GM23248 (cell line): Measurements from ENCODE around the gene CHCHD3. TPM values are rescaled to one million over a fixed set of nuclear protein-coding genes. Genes with fewer than 3 reads are reported as not detected.

Experiments used
- DNase-seq: peaks from one replicate; pipeline ENCODE4 v3.0.0-alpha.2; 2015
- H2AFZ ChIP-seq: fragments of 200-600 bp; sonication (generic); 2 replicates; pipeline ENCODE4 v1.6.1; 2016; ENCODE audit warnings: antibody characterized with exemption
- H3F3A ChIP-seq: fragments of 200-600 bp; sonication (generic); 2 replicates; pipeline ENCODE4 v1.6.1; 2016; ENCODE audit warnings: mild to moderate bottlenecking, antibody characterized with exemption, mixed run types; ENCODE audit not compliant: insufficient read depth
- H3K27ac ChIP-seq: fragments of 200-600 bp; sonication (generic); 2 replicates; pipeline ENCODE4 v1.5.1; 2016; ENCODE audit warnings: mild to moderate bottlenecking
- H3K27me3 ChIP-seq: fragments of 200-600 bp; sonication (generic); replicated peaks from 2 replicates; pipeline ENCODE4 v1.6.1; 2016; ENCODE audit warnings: mild to moderate bottlenecking; ENCODE audit not compliant: insufficient read depth
- H3K36me3 ChIP-seq: fragments of 200-600 bp; sonication (generic); 2 replicates; pipeline ENCODE4 v1.6.1; 2016; ENCODE audit warnings: low read depth, mild to moderate bottlenecking
- H3K4me1 ChIP-seq: fragments of 200-600 bp; sonication (generic); 2 replicates; pipeline ENCODE4 v1.6.1; 2016; ENCODE audit warnings: mild to moderate bottlenecking; ENCODE audit not compliant: insufficient read depth
- H3K4me2 ChIP-seq: fragments of 200-600 bp; sonication (generic); one replicate; pipeline ENCODE4 v1.6.1; 2016; ENCODE audit warnings: mild to moderate bottlenecking; ENCODE audit not compliant: unreplicated experiment
- H3K4me3 ChIP-seq: fragments of 200-600 bp; sonication (generic); 2 replicates; pipeline ENCODE4 v1.5.1; 2016; ENCODE audit warnings: mild to moderate bottlenecking
- H3K79me2 ChIP-seq: fragments of 200-600 bp; sonication (generic); 2 replicates; pipeline ENCODE4 v1.6.1; 2016; ENCODE audit warnings: mild to moderate bottlenecking; ENCODE audit not compliant: insufficient read depth
- H3K9ac ChIP-seq: fragments of 200-600 bp; sonication (generic); 2 replicates; pipeline ENCODE4 v1.6.1; 2016; ENCODE audit warnings: mild to moderate bottlenecking
- H3K9me2 ChIP-seq: fragments of 200-600 bp; sonication (generic); 2 replicates; pipeline ENCODE4 v1.6.1; 2016; ENCODE audit warnings: mixed run types, mild to moderate bottlenecking, moderate library complexity; ENCODE audit not compliant: insufficient read depth
- H3K9me3 ChIP-seq: fragments of 200-600 bp; sonication (generic); one replicate; pipeline ENCODE4 v1.6.1; 2017; ENCODE audit warnings: low read depth
- H4K20me1 ChIP-seq: fragments of 200-600 bp; sonication (generic); 2 replicates; pipeline ENCODE4 v1.6.0; 2016; ENCODE audit not compliant: insufficient read depth
- EZH2 ChIP-seq: fragments of 200-600 bp; sonication (generic); IDR thresholded peaks from 2 replicates; pipeline ENCODE4 v1.6.1; 2018; ENCODE audit warnings: antibody characterized with exemption, mild to moderate bottlenecking; ENCODE audit not compliant: insufficient read depth, poor library complexity, severe bottlenecking
- EZH2phosphoT487 ChIP-seq: fragments of 200-600 bp; sonication (generic); IDR thresholded peaks from 2 replicates; pipeline ENCODE4 v1.6.1; 2018; ENCODE audit warnings: antibody characterized with exemption, moderate library complexity, mild to moderate bottlenecking, low read depth; ENCODE audit not compliant: insufficient read depth
- WGBS, 2 experiments: methylation state at CpG; one replicate each; pipeline ENCODE4 v1.1.6; 2015 to 2017; ENCODE audit warnings: low lambda C conversion rate in 2 of 2, low coverage in 1 of 2; ENCODE audit errors: missing lambda C conversion rate in 2 of 2; 5-methylcytosine and 5-hydroxymethylcytosine counted together
- in situ Hi-C: fragments of 300-500 bp; cut with MboI; formaldehyde crosslinking; loops from 2 replicates; pipeline ENCODE4 v1.15.0; 2020
- polyA plus RNA-seq: library from polyadenylated mRNA; unstranded; fragments of >200 nt; fragmentation: Nextera tagmentation; extraction: Ambion mirVana; gene quantifications from 2 replicates; pipeline ENCODE4 v1.2.1, GENCODE V29; 2016
- total RNA-seq: library from RNA; depleted of rRNA; stranded (reverse); fragments of >200 nt; shearing (Covaris generic); gene quantifications from 2 replicates; pipeline ENCODE4 v1.2.3, GENCODE V29; 2014

Gene CHCHD3
- total and polyA plus RNA-seq, 2 experiments from 2014 or later, result 43.7 to 66.1 TPM

DNA sequence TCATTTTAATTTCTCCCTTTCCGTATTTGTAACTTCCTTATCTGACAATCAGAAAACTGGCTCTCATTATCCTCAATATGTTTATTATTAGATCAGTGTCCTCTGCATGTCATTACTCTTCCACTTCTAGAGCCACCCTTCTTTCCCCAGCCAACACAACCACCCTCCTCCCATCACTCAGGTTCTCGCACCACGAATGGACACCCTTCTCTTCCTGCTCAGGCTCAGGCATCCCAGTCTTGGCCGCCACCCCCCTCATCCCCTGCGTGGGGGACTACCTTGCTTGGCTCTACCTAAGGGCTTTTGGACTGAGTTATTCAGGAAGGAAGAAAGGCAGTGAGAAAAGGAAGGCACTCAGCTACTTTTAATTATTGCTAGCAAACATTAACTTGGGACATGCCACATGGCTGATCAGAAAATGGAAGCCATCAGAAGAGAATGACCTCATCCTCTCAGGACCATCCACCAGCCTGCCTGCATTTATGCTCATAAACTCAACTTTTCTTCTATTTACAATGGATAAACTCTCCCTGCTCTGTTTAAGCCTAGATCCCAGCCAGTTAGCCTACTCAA is 305.8 kb downstream of the CHCHD3 start:
- Histone ChIP-seq H3K27me3 (peaks cover 9% of the 10 kb centered on the region; the same call in 1 of the 2 replicates), H3K27ac (no peak overlapping the region), H3K9me2 (no peaks in the 10 kb centered on the region), H3K4me3 (no peak overlapping the region), H3K79me2 (no peaks in the 10 kb centered on the region), H3K9me3 (no peaks in the 10 kb centered on the region), H2AFZ (no peak overlapping the region), H3K4me1 (peaks cover 9% of the 10 kb centered on the region), H3F3A (0 out of 2 replicates have a peak, but pooled peaks cover 5% of the 10 kb centered on the region), H4K20me1 (no peaks in the 10 kb centered on the region), H3K4me2 (no peak overlapping the region), H3K9ac (no peak overlapping the region), H3K36me3 (no peaks in the 10 kb centered on the region)
- 60 to 61% methylated on average over 5 of the region's 5 CpGs for WGBS, 2 experiments
- TF ChIP-seq EZH2phosphoT487 (no peak), EZH2 (no peak)
- in situ Hi-C loops, result no loop called here
- no peak for DNase-seq

DNA sequence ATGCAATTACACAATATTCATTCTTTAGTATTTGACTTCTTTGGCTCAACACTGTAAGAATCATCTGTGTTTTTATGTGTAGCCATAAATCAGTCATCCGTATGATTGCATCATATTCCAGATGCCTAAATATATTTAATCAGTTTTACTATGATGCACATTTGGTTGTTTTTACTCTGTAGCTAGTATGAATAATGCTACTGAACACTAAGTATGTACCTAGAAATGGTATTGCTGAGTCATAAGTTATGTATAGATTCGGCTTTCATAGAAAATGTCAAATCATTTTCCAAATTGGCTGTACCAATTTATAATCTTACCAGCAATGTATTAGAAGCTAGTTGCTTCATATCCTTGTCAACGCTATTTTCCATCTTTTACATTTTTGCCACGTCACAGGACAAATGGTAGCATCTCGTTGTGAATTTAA is 308.3 kb downstream of the CHCHD3 start:
- Histone ChIP-seq H4K20me1 (no peaks in the 10 kb centered on the region), H3K4me2 (peak overlapping the region; percentile 7), H3K27ac (no peak overlapping the region), H3K36me3 (no peaks in the 10 kb centered on the region), H3K4me3 (no peak overlapping the region), H3K9me3 (no peaks in the 10 kb centered on the region), H3F3A (0 out of 2 replicates have a peak, but pooled peaks cover 5% of the 10 kb centered on the region), H3K9ac (no peak overlapping the region), H3K9me2 (no peaks in the 10 kb centered on the region), H2AFZ (no peak overlapping the region), H3K79me2 (no peaks in the 10 kb centered on the region), H3K4me1 (peaks cover 9% of the 10 kb centered on the region), H3K27me3 (peaks cover 9% of the 10 kb centered on the region; the same call in 1 of the 2 replicates)
- in situ Hi-C loops, result no loop called here
- TF ChIP-seq EZH2phosphoT487 (no peak), EZH2 (no peak)
- whole genome bisulfite sequencing, 2 experiments, result 35 to 37% methylated on average over 5 of the region's 5 CpGs
- DNase-seq, result peak; percentile 59

DNA sequence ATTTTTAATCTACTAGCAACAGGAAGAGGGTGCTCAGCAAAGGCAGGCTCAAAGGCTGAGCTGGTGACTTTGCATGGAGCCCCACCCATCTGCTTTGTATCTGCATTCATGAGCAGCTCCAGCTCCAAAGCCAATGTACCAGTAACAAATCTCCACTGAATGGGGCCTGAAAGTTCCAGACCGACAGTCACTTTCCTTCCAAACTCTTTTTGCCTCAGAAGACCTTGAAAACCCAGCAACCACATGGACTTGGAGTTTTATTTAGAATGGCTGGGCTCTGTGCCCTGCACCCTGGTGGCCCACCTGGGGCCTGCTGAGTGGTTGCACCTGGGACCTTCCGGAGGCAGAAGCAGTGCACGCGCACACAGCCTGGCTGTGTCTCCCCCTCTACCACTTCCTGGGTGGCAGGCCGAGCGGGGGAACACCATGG is 310.6 kb downstream of the CHCHD3 start:
- Histone ChIP-seq H3K79me2 (no peaks in the 10 kb centered on the region), H3F3A (0 out of 2 replicates have a peak, but pooled peaks cover 5% of the 10 kb centered on the region), H3K9me2 (no peaks in the 10 kb centered on the region), H3K9me3 (no peaks in the 10 kb centered on the region), H4K20me1 (no peaks in the 10 kb centered on the region), H3K4me2 (no peak overlapping the region), H3K27ac (no peak overlapping the region), H3K36me3 (no peaks in the 10 kb centered on the region), H3K9ac (no peak overlapping the region), H3K4me1 (peaks cover 9% of the 10 kb centered on the region), H2AFZ (no peak overlapping the region), H3K4me3 (no peak overlapping the region), H3K27me3 (peaks cover 13% of the 10 kb centered on the region)
- TF ChIP-seq EZH2 (no peak), EZH2phosphoT487 (no peak)
- peak; percentile 41 for DNase-seq
- WGBS, 2 experiments, result 78 to 84% methylated on average over 6 of the region's 6 CpGs
- in situ Hi-C loops, result no loop called here

DNA sequence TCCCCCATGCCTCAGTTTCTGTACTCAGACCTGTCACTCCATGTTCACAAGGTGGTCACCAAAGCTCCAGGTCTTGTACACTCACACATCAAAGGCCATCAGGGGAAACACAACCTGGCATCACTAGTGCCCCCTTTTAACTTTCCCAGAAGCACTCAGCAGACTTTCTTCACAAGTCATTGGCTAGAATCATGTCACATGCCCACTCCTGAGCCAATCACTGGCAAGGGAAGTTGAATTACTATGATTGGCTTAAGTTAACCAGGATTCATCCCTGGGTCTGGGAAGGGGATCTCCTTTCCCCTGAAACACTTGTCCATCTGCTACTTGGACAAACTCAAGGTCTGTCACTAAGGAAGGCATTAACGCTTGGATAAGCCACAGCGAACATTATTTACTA is 311.8 kb downstream of the CHCHD3 start:
- H3K79me2 ChIP-seq, result no peaks in the 10 kb centered on the region
- no peak overlapping the region for H3K9ac ChIP-seq
- no peak overlapping the region for H3K4me2 ChIP-seq
- DNase-seq, result no peak
- in situ Hi-C loops, result no loop called here
- no peaks in the 10 kb centered on the region for H3K9me3 ChIP-seq
- H3K4me1 ChIP-seq, result peaks cover 9% of the 10 kb centered on the region
- 0 out of 2 replicates have a peak, but pooled peaks cover 5% of the 10 kb centered on the region for H3F3A ChIP-seq
- TF ChIP-seq EZH2, result no peak
- no peak overlapping the region for H3K4me3 ChIP-seq
- no peak overlapping the region for H2AFZ ChIP-seq
- no peaks in the 10 kb centered on the region for H3K9me2 ChIP-seq
- H3K27ac ChIP-seq, result no peak overlapping the region
- no peaks in the 10 kb centered on the region for H4K20me1 ChIP-seq
- H3K36me3 ChIP-seq, result no peaks in the 10 kb centered on the region
- WGBS, 2 experiments, result 95 to 100% methylated on average over 2 of the region's 2 CpGs
- H3K27me3 ChIP-seq, result peaks cover 13% of the 10 kb centered on the region
